Small intestine (tissue), 7 donors: Measurements from ENCODE around the gene TCL1B. TPM values are rescaled to one million over a fixed set of nuclear protein-coding genes. Genes with fewer than 3 reads are reported as not detected.

Source experiments
- DNase-seq, 2 donors: peaks; one replicate each; pipeline versions ENCODE4 v3.0.0 to v3.0.0-alpha.2; 2013
- FAIRE-seq: peaks from 2 replicates; lab custom pipeline; 2012; peaks lifted over from hg19 to GRCh38; lab: Jason Lieb, UNC
- H3K27ac ChIP-seq, 3 donors: one replicate each; pipeline ENCODE4 v1.5.1; 2013; ENCODE audit warnings: low read length in 2 of 3, mild to moderate bottlenecking in 2 of 3, control low read depth in 1 of 3, inconsistent platforms in 1 of 3, low read depth in 1 of 3, moderate library complexity in 1 of 3
- H3K27me3 ChIP-seq, 3 donors: one replicate each; pipeline ENCODE4 v1.6.1; 2013; ENCODE audit warnings: low read length in 3 of 3, inconsistent platforms in 1 of 3; ENCODE audit not compliant: control insufficient read depth in 3 of 3, insufficient read depth in 3 of 3
- H3K36me3 ChIP-seq, 3 donors: one replicate each; pipeline ENCODE4 v1.6.1; 2013; ENCODE audit warnings: low read length in 3 of 3, inconsistent platforms in 1 of 3, low read depth in 1 of 3, mild to moderate bottlenecking in 1 of 3, moderate library complexity in 1 of 3; ENCODE audit not compliant: control insufficient read depth in 3 of 3, insufficient read depth in 2 of 3
- H3K4me1 ChIP-seq, 3 donors: one replicate each; pipeline ENCODE4 v1.6.1; 2013; ENCODE audit warnings: low read length in 2 of 3, inconsistent platforms in 1 of 3, low read depth in 1 of 3, mild to moderate bottlenecking in 1 of 3, moderate library complexity in 1 of 3; ENCODE audit not compliant: control insufficient read depth in 3 of 3, insufficient read depth in 2 of 3
- H3K4me3 ChIP-seq, 3 donors: one replicate each; pipeline ENCODE4 v1.5.1; 2013; ENCODE audit warnings: low read length in 3 of 3, control low read depth in 1 of 3, inconsistent platforms in 1 of 3, low read depth in 1 of 3, mild to moderate bottlenecking in 1 of 3, moderate library complexity in 1 of 3
- H3K9me3 ChIP-seq, 2 donors: one replicate each; pipeline ENCODE4 v1.6.1; 2013; ENCODE audit warnings: low read depth in 1 of 2, low read length in 1 of 2; ENCODE audit not compliant: control insufficient read depth in 2 of 2, insufficient read depth in 1 of 2
- WGBS, 3 donors: extraction: QIAGEN DNeasy Blood & Tissue Kit; methylation state at CpG; one replicate each; pipeline ENCODE4 v1.1.7; 2013; 5-methylcytosine and 5-hydroxymethylcytosine counted together
- polyA plus RNA-seq, 4 donors: library from polyadenylated mRNA; stranded (reverse) in 3 of 4; unstranded in 1 of 4; fragments of 200-250 nt in 3 of 4; fragments of 120-200 nt in 1 of 4; gene quantifications; one replicate each; pipeline versions ENCODE4 v1.2.1 to v1.2.3, GENCODE V29; 2013
- donor health status: healthy with polysubstance abuse.
- donor health status: control.
- donor health status: control.
- donor health status: Bipolar disorder and iron deficiency.
- donor health status: healthy.

TCL1B gene
- polyA plus RNA-seq, 4 donors: 0.06 TPM; not detected in 3

DNA sequence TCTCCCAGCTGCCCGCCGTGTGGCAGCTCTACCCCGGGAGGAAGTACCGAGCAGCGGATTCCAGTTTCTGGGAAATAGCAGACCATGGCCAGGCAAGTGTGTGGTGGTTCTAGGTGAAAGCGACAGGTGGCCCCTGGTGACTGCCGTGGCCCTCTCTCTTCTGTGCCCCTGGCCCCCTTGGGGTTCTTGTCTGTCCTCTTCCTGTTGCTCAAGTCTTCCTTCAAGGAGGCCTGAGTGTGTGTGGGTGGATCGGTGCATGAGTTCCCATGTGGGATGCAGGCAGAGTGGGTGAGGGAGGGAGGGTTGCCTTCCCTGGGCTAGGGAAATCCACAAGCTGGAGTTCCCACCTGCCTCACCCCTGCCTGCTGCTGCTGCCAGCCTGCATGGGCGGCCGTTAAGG, 4.6 kb downstream of the TCL1B start:
- 82 to 90% (median 87%) methylated on average over 10 of the region's 10 CpGs for WGBS, 3 donors
- Histone ChIP-seq H3K27me3 (peaks cover 0 to 6% (median 4%) of the 10 kb centered on the region in 3 donors), H3K36me3 (no peaks in the 10 kb centered on the region), H3K4me1 (no peaks in the 10 kb centered on the region), H3K9me3 (no peaks in the 10 kb centered on the region), H3K27ac (no peak overlapping the region), H3K4me3 (no peak overlapping the region)
- no peak for DNase-seq
- no peak for FAIRE-seq

GRCh38 chr14:95691591-95691990, 5.4 kb downstream of the TCL1B start:
- H3K36me3 ChIP-seq: no peaks in the 10 kb centered on the region
- H3K9me3 ChIP-seq: no peaks in the 10 kb centered on the region
- H3K4me3 ChIP-seq: no peak overlapping the region
- H3K4me1 ChIP-seq: no peaks in the 10 kb centered on the region
- peaks cover 0 to 6% (median 4%) of the 10 kb centered on the region in 3 donors for H3K27me3 ChIP-seq
- DNase-seq: no peak
- H3K27ac ChIP-seq: no peak overlapping the region
- 81 to 91% (median 87%) methylated on average over 10 of the region's 10 CpGs for WGBS, 3 donors
- no peak for FAIRE-seq

GRCh38 chr14:95692109-95692508, 5.9 kb downstream of the TCL1B start:
- FAIRE-seq (no peak), DNase-seq (no peak)
- no peaks in the 10 kb centered on the region for H3K36me3 ChIP-seq
- no peak overlapping the region for H3K27ac ChIP-seq
- no peak overlapping the region for H3K4me3 ChIP-seq
- 77 to 91% (median 82%) methylated on average over 4 of the region's 4 CpGs for WGBS, 3 donors
- H3K4me1 ChIP-seq: no peaks in the 10 kb centered on the region
- H3K27me3 ChIP-seq: peaks cover 0 to 6% (median 4%) of the 10 kb centered on the region in 3 donors
- H3K9me3 ChIP-seq: no peaks in the 10 kb centered on the region

GRCh38 chr14:95695051-95695450, 8.8 kb downstream of the TCL1B start:
- Histone ChIP-seq H3K36me3 (no peaks in the 10 kb centered on the region), H3K27ac (no peak overlapping the region), H3K4me3 (no peak overlapping the region), H3K4me1 (no peaks in the 10 kb centered on the region), H3K9me3 (no peaks in the 10 kb centered on the region), H3K27me3 (peaks cover 0 to 6% (median 4%) of the 10 kb centered on the region in 3 donors)
- 61 to 76% (median 64%) methylated on average over 4 to 5 of the region's 5 CpGs for WGBS, 3 donors
- no peak for DNase-seq
- no peak for FAIRE-seq

DNA sequence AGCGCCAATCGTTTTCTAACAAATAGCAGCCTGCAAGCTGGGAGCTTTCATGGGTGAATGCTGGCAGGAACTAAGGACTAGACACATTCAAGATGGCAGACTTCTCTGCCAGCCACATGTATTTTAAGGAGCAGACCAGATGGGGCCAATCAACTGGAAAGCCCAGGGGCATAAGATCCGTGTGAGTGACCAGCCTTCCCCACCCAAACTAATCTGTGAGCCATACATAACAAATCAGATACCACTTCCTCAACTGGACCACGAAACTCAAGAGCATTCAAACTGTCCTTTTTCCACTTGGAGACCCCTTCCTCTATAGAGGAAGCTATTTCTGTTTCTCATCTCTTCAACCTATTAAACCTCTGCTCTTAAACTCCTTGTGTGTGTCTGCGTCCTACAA, 9.7 kb downstream of the TCL1B start:
- FAIRE-seq: no peak
- no peak for DNase-seq
- no peaks in the 10 kb centered on the region for H3K36me3 ChIP-seq

GRCh38 chr14:95696741-95697140, 10.5 kb downstream of the TCL1B start:
- H3K4me1 ChIP-seq: no peaks in the 10 kb centered on the region
- FAIRE-seq (no peak), DNase-seq (no peak)
- no peaks in the 10 kb centered on the region for H3K9me3 ChIP-seq
- WGBS, 3 donors: 63 to 74% (median 67%) methylated on average over 15 of the region's 15 CpGs
- H3K4me3 ChIP-seq: no peak overlapping the region
- no peak overlapping the region for H3K27ac ChIP-seq
- H3K27me3 ChIP-seq: peaks cover 0 to 8% (median 4%) of the 10 kb centered on the region in 3 donors
- no peaks in the 10 kb centered on the region for H3K36me3 ChIP-seq

More for the DNA sequence above, 9.7 kb downstream of the TCL1B start:
- WGBS, 3 donors: 68 to 80% (median 72%) methylated on average over 5 of the region's 5 CpGs
- no peaks in the 10 kb centered on the region for H3K4me1 ChIP-seq
- H3K27me3 ChIP-seq: peaks cover 0 to 8% (median 4%) of the 10 kb centered on the region in 3 donors
- H3K9me3 ChIP-seq: no peaks in the 10 kb centered on the region
- H3K27ac ChIP-seq: no peak overlapping the region
- H3K4me3 ChIP-seq: no peak overlapping the region

DNA sequence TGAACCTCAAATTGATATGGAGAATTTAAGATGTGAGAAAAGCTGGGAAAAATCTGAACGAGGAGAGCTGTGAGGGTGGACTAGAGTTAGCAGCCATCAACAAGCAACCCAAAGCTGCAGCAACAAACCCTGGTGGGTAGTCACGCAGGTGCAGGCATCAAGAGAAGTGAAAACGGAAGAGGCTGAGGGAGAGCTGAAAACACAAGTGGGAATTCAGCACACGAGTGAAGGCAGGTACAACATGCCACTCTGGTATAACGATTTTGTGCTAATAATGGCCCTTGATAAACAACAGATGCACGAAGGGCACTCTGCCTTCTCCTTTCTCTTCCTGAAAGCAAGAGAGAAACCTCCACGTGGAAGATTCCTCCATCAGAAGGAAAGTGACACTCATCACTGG, 11.5 kb downstream of the TCL1B start:
- Histone ChIP-seq H3K36me3 (no peaks in the 10 kb centered on the region), H3K4me3 (no peak overlapping the region), H3K4me1 (no peaks in the 10 kb centered on the region), H3K27me3 (peaks cover 0 to 8% (median 0%) of the 10 kb centered on the region in 3 donors), H3K9me3 (no peaks in the 10 kb centered on the region), H3K27ac (no peak overlapping the region)
- DNase-seq (no peak), FAIRE-seq (no peak)
- WGBS, 3 donors: 45 to 53% (median 47%) methylated on average over 7 of the region's 7 CpGs

DNA sequence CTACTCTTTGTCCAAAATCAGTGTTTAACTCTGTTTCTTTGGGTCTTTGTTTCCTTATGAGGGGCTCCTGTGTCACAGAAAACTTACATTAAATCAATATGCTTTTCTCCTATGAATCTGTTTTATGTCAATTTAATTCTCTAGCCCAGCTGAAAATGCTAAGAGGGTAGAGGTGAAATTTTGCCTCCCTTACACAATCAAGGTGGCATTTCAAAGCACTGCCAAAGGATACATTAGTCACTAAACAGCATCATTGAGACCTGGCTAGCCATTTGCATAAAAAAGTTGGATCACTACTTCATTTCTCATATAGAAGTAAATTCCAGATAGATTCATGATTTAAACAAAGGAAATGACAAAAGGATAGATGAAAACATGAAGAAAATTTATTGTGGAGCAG, 12.1 kb downstream of the TCL1B start:
- FAIRE-seq: no peak
- no peaks in the 10 kb centered on the region for H3K36me3 ChIP-seq
- H3K4me1 ChIP-seq: no peaks in the 10 kb centered on the region
- H3K27ac ChIP-seq: no peak overlapping the region
- H3K27me3 ChIP-seq: peaks cover 0 to 6% (median 0%) of the 10 kb centered on the region in 3 donors
- H3K9me3 ChIP-seq: no peaks in the 10 kb centered on the region
- H3K4me3 ChIP-seq: no peak overlapping the region
- no peak for DNase-seq

DNA sequence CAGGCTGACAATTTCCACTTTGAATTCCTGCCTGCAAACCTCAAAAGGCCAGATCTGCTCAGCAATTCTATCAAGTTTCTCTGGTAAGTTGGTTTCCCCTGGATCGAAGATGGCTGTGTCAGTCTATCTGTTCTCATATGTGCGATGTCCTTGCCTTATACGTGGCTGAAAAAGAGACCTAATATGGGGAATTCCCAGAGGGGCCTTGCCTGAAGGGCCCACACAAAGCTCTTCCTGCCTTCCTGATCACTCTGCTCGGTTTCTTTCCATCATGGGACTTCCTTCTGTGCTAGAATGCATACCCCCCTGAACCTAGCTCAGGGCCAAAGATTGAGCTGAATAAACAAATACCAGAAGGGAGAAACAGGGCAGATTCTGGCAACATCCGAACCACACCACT, 13.2 kb downstream of the TCL1B start:
- Histone ChIP-seq H3K27me3 (peaks cover 0 to 2% (median 0%) of the 10 kb centered on the region in 3 donors), H3K9me3 (no peaks in the 10 kb centered on the region), H3K36me3 (no peaks in the 10 kb centered on the region), H3K27ac (no peak overlapping the region), H3K4me3 (no peak overlapping the region), H3K4me1 (no peaks in the 10 kb centered on the region)
- DNase-seq (no peak), FAIRE-seq (no peak)
- 52 to 64% (median 54%) methylated on average over 5 of the region's 5 CpGs for WGBS, 3 donors
